ENCODE results near the gene MAST1.
A peak's percentile ranks its signal among the peaks of the same experiment; 100 is the strongest.

The MAST1 gene

DNA sequence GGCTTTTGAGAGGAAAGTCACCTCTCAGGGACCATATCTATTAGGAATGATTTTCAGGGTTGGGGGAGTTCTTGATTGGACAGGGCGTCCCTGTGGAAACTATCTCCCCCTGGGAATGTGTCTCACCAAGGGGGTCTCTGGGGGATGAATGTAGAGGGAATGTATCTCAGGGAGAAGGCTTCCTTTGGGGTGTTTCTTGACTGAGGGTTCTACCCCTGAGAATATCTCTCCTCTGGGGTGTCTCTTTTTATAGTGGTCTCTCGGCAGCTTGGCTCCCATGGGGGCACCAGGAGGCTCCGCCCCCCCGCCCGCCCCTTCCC lies 4.9 kb upstream of the MAST1 start:
- no peaks in the 10 kb centered on the region for H3F3A ChIP-seq (ENCODE audit: low read depth)
- no peak overlapping the region for H2AFZ ChIP-seq (ENCODE audit: low read length)
- peak overlapping the region; percentile 62 for H3K4me2 ChIP-seq (ENCODE audit: low read depth, low read length, poor library complexity, severe bottlenecking)
- peaks cover 21% of the 10 kb centered on the region for H3K4me1 ChIP-seq (ENCODE audit: insufficient read depth, low read length, poor library complexity, severe bottlenecking)
- peak overlapping the region; percentile 61 for H3K4me3 ChIP-seq (ENCODE audit: low read length, poor library complexity, severe bottlenecking)
- no peaks in the 10 kb centered on the region for H4K20me1 ChIP-seq (ENCODE audit: insufficient read depth, low read length, poor library complexity, severe bottlenecking)
- H3K9me3 ChIP-seq (ENCODE audit: insufficient read depth, low read depth, low read length): no peaks in the 10 kb centered on the region
- no peak overlapping the region for H3K9ac ChIP-seq (ENCODE audit: low read depth, low read length, poor library complexity, severe bottlenecking)
- TF ChIP-seq CTCF (conservative IDR thresholded peaks at IDR 0.05; ENCODE audit: low read length): no peak
- TF ChIP-seq EZH2phosphoT487 (IDR thresholded peaks at IDR 0.05; ENCODE audit: borderline replicate concordance): no peak
- no peaks in the 10 kb centered on the region for H3K36me3 ChIP-seq (ENCODE audit: insufficient read depth, low read length)
- no peaks in the 10 kb centered on the region for H3K27me3 ChIP-seq (ENCODE audit: insufficient read depth, low read length, poor library complexity, severe bottlenecking)
- no peaks in the 10 kb centered on the region for H3K79me2 ChIP-seq (ENCODE audit: insufficient read depth, low read length)
- no peaks in the 10 kb centered on the region for H3K9me2 ChIP-seq (replicated peaks; ENCODE audit: low read depth, low read length)

DNA sequence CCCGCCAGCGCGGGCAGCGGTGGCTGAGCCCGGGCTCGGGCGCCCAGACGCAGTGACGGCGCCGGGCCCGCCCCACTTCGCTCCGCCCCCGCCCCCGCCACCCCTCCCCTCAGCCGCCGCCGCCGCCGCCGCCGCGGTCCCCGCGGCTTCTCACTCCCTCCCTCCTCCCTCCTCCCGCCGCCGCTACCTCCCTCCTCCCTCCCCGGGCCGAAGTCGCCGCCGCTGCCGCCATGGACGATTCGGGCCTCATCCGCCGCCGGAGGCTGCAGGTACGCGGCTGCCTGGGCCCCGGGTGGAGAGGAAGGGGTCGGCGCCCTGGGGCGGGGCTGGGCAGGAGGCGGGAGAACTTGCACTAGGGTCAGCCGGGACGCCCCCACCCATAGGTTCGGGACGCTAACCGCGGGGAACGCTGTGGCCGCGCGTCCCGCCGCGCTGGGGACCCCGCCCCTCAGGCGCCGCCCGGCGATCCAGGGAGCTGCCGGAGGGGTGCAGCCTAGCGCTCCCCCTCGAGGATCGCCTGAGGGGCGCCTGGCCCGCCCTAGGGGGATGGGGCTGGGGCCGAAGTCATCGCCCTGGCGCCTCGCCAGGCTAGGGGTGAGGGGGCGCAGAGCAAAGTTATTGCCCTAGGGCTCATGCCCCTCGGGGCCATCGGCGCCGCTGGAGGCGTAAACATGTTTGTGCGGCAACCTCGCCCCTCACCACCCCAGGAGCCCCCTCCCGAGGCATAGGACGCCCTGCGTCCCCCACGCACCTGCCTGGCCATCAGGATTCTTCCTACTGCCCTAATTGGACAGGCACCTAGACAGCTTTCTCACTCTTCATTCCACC lies 4.4 kb upstream of the MAST1 start:
- peak overlapping the region; percentile 94 for H2AFZ ChIP-seq (ENCODE audit: low read length)
- H3K4me3 ChIP-seq (ENCODE audit: low read length, poor library complexity, severe bottlenecking): peak overlapping the region; percentile 78
- no peaks in the 10 kb centered on the region for H3K27me3 ChIP-seq (ENCODE audit: insufficient read depth, low read length, poor library complexity, severe bottlenecking)

DNA sequence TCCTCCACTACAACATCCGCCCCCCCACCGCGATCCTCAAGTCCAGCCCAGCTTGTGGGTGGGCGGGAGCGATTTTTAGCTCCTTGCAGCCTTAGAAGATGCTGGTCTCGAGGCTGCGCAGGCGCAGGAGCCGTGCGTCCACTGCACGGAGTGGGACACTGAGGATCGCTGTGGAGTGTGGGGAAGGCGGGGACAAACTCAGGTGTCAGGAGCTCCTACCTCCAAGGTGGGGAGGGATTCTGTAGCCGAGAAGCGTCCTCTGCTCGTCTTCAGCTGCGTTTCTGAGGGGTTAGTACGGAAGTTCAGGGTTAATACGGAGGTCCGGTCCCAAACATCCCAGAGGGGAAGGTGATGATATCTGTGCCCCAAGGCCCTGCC lies 3.8 kb upstream of the MAST1 start, which contains the start of gene RTBDN:
RTBDN (minus strand) TSS at position 14 of the 378 bp plus-strand sequence. CDS start 4,600 bp downstream, outside the sequence.
- H4K20me1 ChIP-seq (ENCODE audit: insufficient read depth, low read length, poor library complexity, severe bottlenecking): peaks cover 5% of the 10 kb centered on the region
- TF ChIP-seq EZH2phosphoT487 (IDR thresholded peaks at IDR 0.05; ENCODE audit: borderline replicate concordance) (no peak), CTCF (conservative IDR thresholded peaks at IDR 0.05; ENCODE audit: low read length) (no peak)
- peak within 1 kb of the TSS; percentile 75 for H3K9ac ChIP-seq (ENCODE audit: low read depth, low read length, poor library complexity, severe bottlenecking)
- no peaks in the 10 kb centered on the region for H3K9me3 ChIP-seq (ENCODE audit: insufficient read depth, low read depth, low read length)
- H3K27me3 ChIP-seq (ENCODE audit: insufficient read depth, low read length, poor library complexity, severe bottlenecking): no peaks in the 10 kb centered on the region
- H3K9me2 ChIP-seq (replicated peaks; ENCODE audit: low read depth, low read length): no peaks in the 10 kb centered on the region
- peak within 1 kb of the TSS; percentile 94 for H2AFZ ChIP-seq (ENCODE audit: low read length)
- no peaks in the 10 kb centered on the region for H3F3A ChIP-seq (ENCODE audit: low read depth)
- H3K79me2 ChIP-seq (ENCODE audit: insufficient read depth, low read length): peaks cover 10% of the 10 kb centered on the region
- H3K4me3 ChIP-seq (ENCODE audit: low read length, poor library complexity, severe bottlenecking): peak within 1 kb of the TSS; percentile 78
- peak within 1 kb of the TSS; percentile 78 for H3K4me2 ChIP-seq (ENCODE audit: low read depth, low read length, poor library complexity, severe bottlenecking)
- H3K4me1 ChIP-seq (ENCODE audit: insufficient read depth, low read length, poor library complexity, severe bottlenecking): peaks cover 30% of the 10 kb centered on the region
- H3K36me3 ChIP-seq (ENCODE audit: insufficient read depth, low read length): no peaks in the 10 kb centered on the region

More for the DNA sequence above, 4.4 kb upstream of the MAST1 start:
- peaks cover 4% of the 10 kb centered on the region; the same call in 1 of the 2 replicates for H3K79me2 ChIP-seq (ENCODE audit: insufficient read depth, low read length)
- H3K9me3 ChIP-seq (ENCODE audit: insufficient read depth, low read depth, low read length): no peaks in the 10 kb centered on the region
- H3F3A ChIP-seq (ENCODE audit: low read depth): no peaks in the 10 kb centered on the region
- H4K20me1 ChIP-seq (ENCODE audit: insufficient read depth, low read length, poor library complexity, severe bottlenecking): no peaks in the 10 kb centered on the region
- peaks cover 24% of the 10 kb centered on the region for H3K4me1 ChIP-seq (ENCODE audit: insufficient read depth, low read length, poor library complexity, severe bottlenecking)
- H3K9me2 ChIP-seq (replicated peaks; ENCODE audit: low read depth, low read length): no peaks in the 10 kb centered on the region
- H3K4me2 ChIP-seq (ENCODE audit: low read depth, low read length, poor library complexity, severe bottlenecking): peak overlapping the region; percentile 78
- no peak for TF ChIP-seq EZH2phosphoT487 (IDR thresholded peaks at IDR 0.05; ENCODE audit: borderline replicate concordance)
- 0 out of 2 replicates have a peak, but pooled peaks have one; percentile 14 for TF ChIP-seq CTCF (conservative IDR thresholded peaks at IDR 0.05; ENCODE audit: low read length)
- peak overlapping the region; percentile 75 for H3K9ac ChIP-seq (ENCODE audit: low read depth, low read length, poor library complexity, severe bottlenecking)
- H3K36me3 ChIP-seq (ENCODE audit: insufficient read depth, low read length): no peaks in the 10 kb centered on the region
